CD4-positive, alpha-beta T cell treated with Interleukin-4 for 1 hour (primary cell): ENCODE measurements around the gene TP53I11.
A peak's percentile ranks its signal among the peaks of the same experiment; 100 is the strongest.

Experiments
- DNase-seq, 2 donors: peaks; one replicate each; pipeline ENCODE4 v3.0.0-alpha.2; 2020 to 2022

The TP53I11 gene

GRCh38 chr11:44938066-44938691, 12.5 kb downstream of the TP53I11 start:
- no peak for DNase-seq

- DNase-seq, result no peak
Observed at GRCh38 chr11:44936951-44937543, 13.6 kb downstream of the TP53I11 start.

GRCh38 chr11:44936525-44936924, 14.2 kb downstream of the TP53I11 start:
- peak; percentile 84 for DNase-seq

GRCh38 chr11:44934735-44935250, 15.9 kb downstream of the TP53I11 start:
- no peak for DNase-seq

GRCh38 chr11:44934110-44934509, 16.6 kb downstream of the TP53I11 start:
- no peak for DNase-seq

GRCh38 chr11:44931466-44931865, 19.2 kb downstream of the TP53I11 start:
- no peak for DNase-seq

- no peak for DNase-seq
Observed at GRCh38 chr11:44930588-44931302, 19.9 kb downstream of the TP53I11 start.

- no peak for DNase-seq
Observed at GRCh38 chr11:44928816-44929215, 21.9 kb downstream of the TP53I11 start.

GRCh38 chr11:44928144-44928543, 22.5 kb downstream of the TP53I11 start:
- DNase-seq, result no peak

GRCh38 chr11:44927174-44927661, 23.5 kb downstream of the TP53I11 start:
- peak; percentile 47 to 54 for DNase-seq

GRCh38 chr11:44926036-44926435, 24.6 kb downstream of the TP53I11 start:
- DNase-seq, result no peak

GRCh38 chr11:44923806-44924205, 26.9 kb downstream of the TP53I11 start:
- DNase-seq, result no peak

GRCh38 chr11:44923115-44923514, 27.6 kb downstream of the TP53I11 start:
- no peak for DNase-seq

GRCh38 chr11:44920451-44920850, 30.2 kb downstream of the TP53I11 start:
- no peak for DNase-seq

GRCh38 chr11:44917741-44918140, 32.9 kb downstream of the TP53I11 start:
- no peak for DNase-seq

GRCh38 chr11:44916801-44917385, 33.8 kb downstream of the TP53I11 start:
- DNase-seq, result no peak

- DNase-seq, result no peak
Observed at GRCh38 chr11:44916331-44916730, 34.4 kb downstream of the TP53I11 start.

GRCh38 chr11:44915621-44916020, 35.1 kb downstream of the TP53I11 start:
- peak in 1 of 2 donors; percentile 36 for DNase-seq

GRCh38 chr11:44915004-44915403, 35.7 kb downstream of the TP53I11 start:
- no peak for DNase-seq

GRCh38 chr11:44914105-44914504, 36.6 kb downstream of the TP53I11 start:
- no peak for DNase-seq

GRCh38 chr11:44913502-44913901, 37.2 kb downstream of the TP53I11 start:
- no peak for DNase-seq

GRCh38 chr11:44912270-44912987, 38.3 kb downstream of the TP53I11 start:
- DNase-seq, result no peak
